Karpas-422 (cell line): ENCODE measurements around the gene DNMT1. TPM values are rescaled to one million over a fixed set of nuclear protein-coding genes. Genes with fewer than 3 reads are reported as not detected.

Experiments used
- DNase-seq: peaks from one replicate; pipeline ENCODE4 v3.0.0-alpha.2; 2015
- H2AFZ ChIP-seq: fragments of 200-600 bp; sonication (generic); 2 replicates; pipeline ENCODE4 v1.6.1; 2014; ENCODE audit warnings: antibody characterized with exemption, low read length, mixed read lengths
- H3K27ac ChIP-seq: fragments of 200-600 bp; sonication (generic); 2 replicates; pipeline ENCODE4 v1.5.1; 2014; ENCODE audit warnings: mild to moderate bottlenecking, low read length, moderate library complexity
- H3K27me3 ChIP-seq: fragments of 200-600 bp; sonication (generic); 2 replicates; pipeline ENCODE4 v1.6.1; 2014; ENCODE audit warnings: low read length, mixed read lengths
- H3K36me3 ChIP-seq: fragments of 200-600 bp; sonication (generic); 2 replicates; pipeline ENCODE4 v1.6.1; 2014; ENCODE audit warnings: low read length, mixed read lengths; ENCODE audit not compliant: insufficient read depth
- H3K4me1 ChIP-seq: fragments of 200-600 bp; sonication (generic); 2 replicates; pipeline ENCODE4 v1.6.1; 2014; ENCODE audit warnings: mild to moderate bottlenecking, low read length, mixed read lengths
- H3K4me2 ChIP-seq: fragments of 200-600 bp; sonication (generic); 2 replicates; pipeline ENCODE4 v1.6.1; 2014; ENCODE audit warnings: low read length, low read depth, mild to moderate bottlenecking; ENCODE audit not compliant: poor library complexity, severe bottlenecking
- H3K4me3 ChIP-seq: fragments of 200-600 bp; sonication (generic); 2 replicates; pipeline ENCODE4 v1.5.1; 2014; ENCODE audit warnings: mild to moderate bottlenecking, antibody characterized with exemption, low read length, mixed read lengths
- H3K79me2 ChIP-seq: fragments of 200-600 bp; sonication (generic); 2 replicates; pipeline ENCODE4 v1.6.1; 2014; ENCODE audit warnings: mild to moderate bottlenecking, low read length, mixed read lengths
- H3K9ac ChIP-seq: fragments of 200-600 bp; sonication (generic); 2 replicates; pipeline ENCODE4 v1.6.0; 2014; ENCODE audit warnings: low read length
- H3K9me2 ChIP-seq: fragments of 200-600 bp; sonication (generic), shearing (Covaris generic); replicated peaks from 2 replicates; pipeline ENCODE4 v1.6.0; 2014; ENCODE audit warnings: mild to moderate bottlenecking, low read length, moderate library complexity; ENCODE audit not compliant: insufficient read depth
- H3K9me3 ChIP-seq: fragments of 300-700, 200-600 bp; sonication (generic); 2 replicates; pipeline ENCODE4 v1.6.1; 2014; ENCODE audit warnings: low read length, mixed read lengths
- H4K20me1 ChIP-seq: fragments of 200-600 bp; sonication (generic); 2 replicates; pipeline ENCODE4 v1.6.1; 2014; ENCODE audit warnings: mild to moderate bottlenecking, antibody characterized with exemption, low read length, low read depth; ENCODE audit not compliant: insufficient read depth
- total RNA-seq: library from RNA; depleted of rRNA; stranded (reverse); fragments of >200 nt; shearing (Covaris generic); gene quantifications from 2 replicates; pipeline ENCODE4 v1.2.3, GENCODE V29; 2014; ENCODE audit warnings: low replicate concordance

DNMT1 gene
- total RNA-seq, 1 experiment from 2014 or later: 94.9 TPM

GRCh38 chr19:10226021-10226375, 31.2 kb upstream of the DNMT1 start:
- H3K27ac ChIP-seq: 0 out of 2 replicates have a peak overlapping the region, but pooled peaks have one; percentile 57
- no peak overlapping the region for H3K9ac ChIP-seq
- no peaks in the 10 kb centered on the region for H3K36me3 ChIP-seq
- no peaks in the 10 kb centered on the region for H3K9me2 ChIP-seq
- H3K9me3 ChIP-seq: no peaks in the 10 kb centered on the region
- H3K4me3 ChIP-seq: no peak overlapping the region
- H3K4me1 ChIP-seq: peaks cover 39% of the 10 kb centered on the region
- no peak overlapping the region for H2AFZ ChIP-seq
- no peaks in the 10 kb centered on the region; the same call in 1 of the 2 replicates for H4K20me1 ChIP-seq
- H3K27me3 ChIP-seq: no peaks in the 10 kb centered on the region
- no peak for DNase-seq
- H3K79me2 ChIP-seq: peaks cover 66% of the 10 kb centered on the region
- no peak overlapping the region for H3K4me2 ChIP-seq

- H3K4me2 ChIP-seq: no peak overlapping the region
- DNase-seq: no peak
- no peaks in the 10 kb centered on the region for H3K9me3 ChIP-seq
- no peaks in the 10 kb centered on the region for H3K36me3 ChIP-seq
- H3K9me2 ChIP-seq: no peaks in the 10 kb centered on the region
- H3K79me2 ChIP-seq: peaks cover 51% of the 10 kb centered on the region
- H3K4me3 ChIP-seq: no peak overlapping the region
- H2AFZ ChIP-seq: no peak overlapping the region
- H3K27me3 ChIP-seq: no peaks in the 10 kb centered on the region
- no peak overlapping the region for H3K27ac ChIP-seq
- H4K20me1 ChIP-seq: no peaks in the 10 kb centered on the region; the same call in 1 of the 2 replicates
- no peak overlapping the region for H3K9ac ChIP-seq
- peaks cover 37% of the 10 kb centered on the region for H3K4me1 ChIP-seq
Measured at GRCh38 chr19:10224337-10224736, 29.6 kb upstream of the DNMT1 start.

GRCh38 chr19:10223488-10224213, 28.9 kb upstream of the DNMT1 start:
- Histone ChIP-seq H3K36me3 (no peaks in the 10 kb centered on the region), H3K27me3 (no peaks in the 10 kb centered on the region), H3K9ac (no peak overlapping the region), H3K79me2 (peaks cover 45% of the 10 kb centered on the region), H3K27ac (no peak overlapping the region), H3K4me3 (no peak overlapping the region), H4K20me1 (no peaks in the 10 kb centered on the region; the same call in 1 of the 2 replicates), H3K4me1 (peaks cover 31% of the 10 kb centered on the region), H3K9me3 (no peaks in the 10 kb centered on the region), H3K9me2 (no peaks in the 10 kb centered on the region), H2AFZ (no peak overlapping the region), H3K4me2 (no peak overlapping the region)
- DNase-seq: no peak

GRCh38 chr19:10222201-10222890, 27.6 kb upstream of the DNMT1 start:
- peak overlapping the region; percentile 34; the same call in 1 of the 2 replicates for H3K9ac ChIP-seq
- no peak for DNase-seq
- H4K20me1 ChIP-seq: no peaks in the 10 kb centered on the region; the same call in 1 of the 2 replicates
- H3K27me3 ChIP-seq: no peaks in the 10 kb centered on the region
- peak overlapping the region; percentile 72 for H3K27ac ChIP-seq
- H3K79me2 ChIP-seq: peaks cover 33% of the 10 kb centered on the region
- no peaks in the 10 kb centered on the region for H3K9me3 ChIP-seq
- no peaks in the 10 kb centered on the region for H3K9me2 ChIP-seq
- no peak overlapping the region for H3K4me2 ChIP-seq
- H3K4me1 ChIP-seq: peaks cover 26% of the 10 kb centered on the region
- no peak overlapping the region for H3K4me3 ChIP-seq
- H2AFZ ChIP-seq: no peak overlapping the region
- H3K36me3 ChIP-seq: no peaks in the 10 kb centered on the region

GRCh38 chr19:10220695-10221094, 25.9 kb upstream of the DNMT1 start:
- no peaks in the 10 kb centered on the region for H3K9me3 ChIP-seq
- peaks cover 21% of the 10 kb centered on the region for H3K4me1 ChIP-seq
- peak overlapping the region; percentile 60 for H3K27ac ChIP-seq
- no peak for DNase-seq
- no peak overlapping the region for H3K9ac ChIP-seq
- no peaks in the 10 kb centered on the region for H4K20me1 ChIP-seq
- peaks cover 18% of the 10 kb centered on the region for H3K79me2 ChIP-seq
- no peaks in the 10 kb centered on the region for H3K27me3 ChIP-seq
- no peaks in the 10 kb centered on the region for H3K9me2 ChIP-seq
- H3K36me3 ChIP-seq: no peaks in the 10 kb centered on the region
- no peak overlapping the region for H2AFZ ChIP-seq
- no peak overlapping the region for H3K4me2 ChIP-seq
- no peak overlapping the region for H3K4me3 ChIP-seq

- Histone ChIP-seq H3K4me1 (peaks cover 21% of the 10 kb centered on the region), H3K9me2 (no peaks in the 10 kb centered on the region), H2AFZ (no peak overlapping the region), H3K4me2 (no peak overlapping the region), H3K27ac (peak overlapping the region; percentile 60; the same call in 1 of the 2 replicates), H3K9ac (no peak overlapping the region), H3K36me3 (no peaks in the 10 kb centered on the region), H4K20me1 (no peaks in the 10 kb centered on the region), H3K79me2 (peaks cover 12% of the 10 kb centered on the region), H3K9me3 (no peaks in the 10 kb centered on the region), H3K4me3 (no peak overlapping the region), H3K27me3 (no peaks in the 10 kb centered on the region)
- DNase-seq: peak; percentile 92
Measured at GRCh38 chr19:10219678-10220077, 24.9 kb upstream of the DNMT1 start.

- Histone ChIP-seq H3K4me1 (peaks cover 11% of the 10 kb centered on the region), H3K79me2 (no peaks in the 10 kb centered on the region), H3K27ac (no peak overlapping the region), H4K20me1 (no peaks in the 10 kb centered on the region), H3K27me3 (no peaks in the 10 kb centered on the region), H2AFZ (no peak overlapping the region), H3K9ac (no peak overlapping the region), H3K36me3 (no peaks in the 10 kb centered on the region), H3K4me3 (no peak overlapping the region), H3K4me2 (no peak overlapping the region), H3K9me3 (no peaks in the 10 kb centered on the region), H3K9me2 (no peaks in the 10 kb centered on the region)
- no peak for DNase-seq
Measured at GRCh38 chr19:10217085-10217484, 22.3 kb upstream of the DNMT1 start.

- H3K27ac ChIP-seq: no peak overlapping the region
- no peak overlapping the region for H3K9ac ChIP-seq
- H3K4me2 ChIP-seq: no peak overlapping the region
- H3K27me3 ChIP-seq: no peaks in the 10 kb centered on the region
- H2AFZ ChIP-seq: no peak overlapping the region
- no peaks in the 10 kb centered on the region for H3K9me2 ChIP-seq
- no peaks in the 10 kb centered on the region for H3K9me3 ChIP-seq
- no peaks in the 10 kb centered on the region for H3K79me2 ChIP-seq
- peaks cover under 1% of the 10 kb centered on the region for H3K4me1 ChIP-seq
- H4K20me1 ChIP-seq: no peaks in the 10 kb centered on the region
- H3K4me3 ChIP-seq: no peak overlapping the region
- no peak for DNase-seq
- H3K36me3 ChIP-seq: no peaks in the 10 kb centered on the region
Measured at GRCh38 chr19:10214784-10215183, 20.0 kb upstream of the DNMT1 start.
